HG03159 (cell line): ENCODE results near the gene HJURP.
A peak's percentile ranks its signal among the peaks of the same experiment; 100 is the strongest.
"Not testable (repeated sequence)": the region's sequence is repeated elsewhere in the genome, so short reads cannot be mapped to it uniquely, and the experiment has no call there.

Experiments
- ATAC-seq: cut with Tn5 transposase; IDR thresholded peaks from one replicate; pipeline ENCODE4 v1.9.1; 2021; ENCODE audit warnings: mild to moderate bottlenecking, moderate library complexity; ENCODE audit not compliant: unreplicated experiment

HJURP gene

GRCh38 chr2:233854241-233854981 is at the start of gene HJURP:
Gene HJURP (minus strand): TSS chr2:233854535. CDS start chr2:233854500, 35 bp downstream.
- peak; percentile 98 for ATAC-seq

GRCh38 chr2:233901884-233902283 is 47.5 kb upstream of the HJURP start:
- no peak for ATAC-seq

- ATAC-seq: no peak
These were observed 47.0 kb upstream of the HJURP start for GRCh38 chr2:233901367-233901766.

- ATAC-seq: not testable (repeated sequence)
These were observed 41.9 kb upstream of the HJURP start for GRCh38 chr2:233896253-233896652.

GRCh38 chr2:233892793-233893192 is 38.5 kb upstream of the HJURP start:
- ATAC-seq: no peak

GRCh38 chr2:233882353-233882752 is 28.0 kb upstream of the HJURP start:
- no peak for ATAC-seq

GRCh38 chr2:233872125-233872524 is 17.8 kb upstream of the HJURP start:
- not testable (repeated sequence) for ATAC-seq

GRCh38 chr2:233871432-233871831 is 17.1 kb upstream of the HJURP start:
- no peak for ATAC-seq

GRCh38 chr2:233867993-233868532 is 13.7 kb upstream of the HJURP start, which contains the start of gene MSL3B:
Gene MSL3B (minus strand): TSS chr2:233868386.
- ATAC-seq: peak; percentile 70

GRCh38 chr2:233866479-233866878 is 12.1 kb upstream of the HJURP start:
- no peak for ATAC-seq

GRCh38 chr2:233865838-233866237 is 11.5 kb upstream of the HJURP start:
- no peak for ATAC-seq

GRCh38 chr2:233862261-233862768 is 8.0 kb upstream of the HJURP start:
- no peak for ATAC-seq

GRCh38 chr2:233858331-233858730 is 4.0 kb upstream of the HJURP start:
- ATAC-seq: no peak

GRCh38 chr2:233857511-233858141 is 3.3 kb upstream of the HJURP start:
- ATAC-seq: no peak

- ATAC-seq: no peak
These were observed 1.8 kb upstream of the HJURP start for GRCh38 chr2:233856184-233856583.

- ATAC-seq: no peak
These were observed 1.0 kb upstream of the HJURP start for GRCh38 chr2:233855345-233855744.

- ATAC-seq: no peak
These were observed 473 bp downstream of the HJURP start for GRCh38 chr2:233853883-233854240.

- no peak for ATAC-seq
These were observed 982 bp downstream of the HJURP start for GRCh38 chr2:233853353-233853752.

- ATAC-seq: no peak
These were observed 2.3 kb downstream of the HJURP start for GRCh38 chr2:233852056-233852455.

GRCh38 chr2:233851169-233851568 is 3.2 kb downstream of the HJURP start:
- no peak for ATAC-seq

GRCh38 chr2:233850745-233851144 is 3.6 kb downstream of the HJURP start:
- no peak for ATAC-seq
